Endometrium (tissue), 2 donors: ENCODE results near the gene RAMACL.

Source experiments
- FAIRE-seq: peaks from 2 replicates; lab custom pipeline; 2012; peaks lifted over from hg19 to GRCh38; lab: Jason Lieb, UNC
- donor health status: control.
- donor health status: control.

Gene RAMACL

GRCh38 chr6:166617359-166617758 is 30.9 kb upstream of the RAMACL start:
- FAIRE-seq = no peak

- no peak for FAIRE-seq
These were observed 30.1 kb upstream of the RAMACL start for GRCh38 chr6:166616261-166617238.

- no peak for FAIRE-seq
These were observed 28.7 kb upstream of the RAMACL start for GRCh38 chr6:166615059-166615770.

- FAIRE-seq = no peak
These were observed 28.1 kb upstream of the RAMACL start for GRCh38 chr6:166614589-166614988.

DNA sequence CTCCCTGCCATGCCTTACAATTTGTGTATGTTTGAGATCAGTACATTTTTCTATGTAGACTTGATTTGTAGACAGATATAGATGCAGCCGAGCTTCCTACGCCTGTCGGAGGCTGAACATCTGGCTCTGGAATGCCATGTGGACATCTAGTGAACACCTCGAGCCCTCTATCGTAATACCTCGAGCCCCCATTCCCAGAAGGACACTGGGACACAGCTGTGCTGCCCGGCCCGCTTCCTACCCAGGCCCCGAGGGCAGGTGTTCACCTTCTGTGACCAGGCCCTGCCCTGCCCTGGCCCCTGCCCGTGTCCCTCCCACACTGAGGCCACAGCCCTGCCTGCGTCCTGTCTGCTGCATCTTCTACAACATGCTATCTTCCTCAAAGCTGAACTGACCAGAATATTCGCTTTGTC is 27.7 kb upstream of the RAMACL start:
- no peak for FAIRE-seq

- no peak for FAIRE-seq
These were observed 26.5 kb upstream of the RAMACL start for GRCh38 chr6:166613027-166613426.

GRCh38 chr6:166612471-166612881 is 26.0 kb upstream of the RAMACL start:
- no peak for FAIRE-seq

- FAIRE-seq = no peak
These were observed 25.2 kb upstream of the RAMACL start for GRCh38 chr6:166611631-166612030.

GRCh38 chr6:166610069-166610468 is 23.6 kb upstream of the RAMACL start:
- FAIRE-seq = no peak

DNA sequence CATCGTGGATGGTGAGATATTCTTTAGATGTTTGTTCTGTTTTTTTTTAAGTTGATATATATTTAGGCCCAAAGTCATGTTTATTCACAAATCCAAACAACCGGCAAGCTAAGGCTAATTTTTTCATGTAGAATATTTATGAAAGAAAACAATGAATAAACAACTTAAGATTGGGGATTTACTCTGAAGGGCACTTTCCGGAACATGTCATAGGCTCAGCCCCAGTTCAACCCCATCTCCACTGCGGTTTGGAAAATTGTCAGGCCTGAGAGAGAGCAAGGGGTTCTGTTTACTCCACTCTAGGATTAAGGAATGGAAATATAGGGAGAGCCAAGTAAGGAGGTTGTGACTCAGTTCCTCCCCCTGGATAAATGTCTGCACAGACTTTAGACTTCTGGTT is 22.3 kb upstream of the RAMACL start:
- no peak for FAIRE-seq

DNA sequence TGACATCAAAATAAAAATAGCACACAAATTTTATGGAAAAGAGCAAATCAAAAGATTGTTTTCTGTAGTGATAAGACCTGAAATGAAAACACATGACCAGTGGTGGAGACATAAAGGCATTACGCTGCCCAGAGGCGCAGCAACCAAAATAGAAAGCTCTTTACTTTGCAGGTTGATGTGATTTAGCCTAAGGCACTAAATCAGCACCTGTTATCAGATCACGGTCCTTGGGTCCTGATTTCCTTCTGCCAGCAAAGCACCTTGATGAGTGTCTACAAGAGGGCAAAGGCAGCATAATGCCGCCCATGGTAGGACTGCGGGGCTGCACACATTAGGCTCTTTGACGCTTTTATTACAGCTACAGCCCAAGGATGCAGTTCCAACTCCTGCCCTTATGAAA is 19.3 kb upstream of the RAMACL start:
- no peak for FAIRE-seq

- no peak for FAIRE-seq
These were observed 18.4 kb upstream of the RAMACL start for GRCh38 chr6:166604911-166605310.

GRCh38 chr6:166604328-166604727 is 17.9 kb upstream of the RAMACL start:
- no peak for FAIRE-seq

GRCh38 chr6:166603043-166603690 is 16.7 kb upstream of the RAMACL start:
- FAIRE-seq = no peak

GRCh38 chr6:166601956-166602355 is 15.5 kb upstream of the RAMACL start:
- no peak for FAIRE-seq

DNA sequence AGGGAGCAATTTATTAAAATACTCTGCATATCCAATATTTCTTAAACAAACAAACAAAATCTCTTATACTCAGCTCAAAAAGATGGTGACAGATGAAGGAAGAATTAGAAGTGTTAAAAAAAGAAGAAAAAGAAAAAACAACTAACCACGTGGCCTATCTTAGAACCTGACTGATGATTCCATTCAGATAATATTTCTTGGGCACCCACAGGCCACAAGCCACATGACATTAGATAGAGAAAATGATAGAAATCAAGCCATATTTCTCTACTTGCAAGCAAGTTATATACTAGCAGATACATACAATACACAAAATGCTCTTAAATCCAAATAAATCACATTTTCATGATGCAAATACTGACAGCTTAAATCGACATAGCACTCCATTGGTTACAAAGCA is 14.5 kb upstream of the RAMACL start:
- no peak for FAIRE-seq

DNA sequence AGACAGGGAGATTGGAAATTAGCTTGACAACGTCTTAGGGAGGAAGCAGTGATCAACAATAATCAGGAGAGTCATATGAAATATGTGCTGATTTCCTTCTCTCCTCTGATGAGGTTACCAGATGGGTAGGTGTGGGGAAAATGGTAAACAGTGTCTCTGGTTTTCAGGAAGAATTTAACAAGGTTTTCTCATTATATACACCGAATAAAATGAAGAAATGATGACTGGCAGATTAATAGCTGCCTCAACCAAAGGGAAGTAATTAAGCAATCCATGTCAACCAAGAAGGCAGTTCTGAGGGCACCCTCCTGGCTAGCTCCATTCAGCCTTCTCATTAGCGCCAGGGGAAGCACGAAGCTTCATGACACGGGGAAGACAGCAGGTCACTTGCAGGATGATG is 12.7 kb upstream of the RAMACL start:
- no peak for FAIRE-seq

- no peak for FAIRE-seq
These were observed 12.1 kb upstream of the RAMACL start for GRCh38 chr6:166598441-166599138.

- FAIRE-seq = no peak
These were observed 11.4 kb upstream of the RAMACL start for GRCh38 chr6:166597711-166598440.

- no peak for FAIRE-seq
These were observed 10.5 kb upstream of the RAMACL start for GRCh38 chr6:166596776-166597507.

GRCh38 chr6:166595949-166596348 is 9.5 kb upstream of the RAMACL start:
- FAIRE-seq = no peak
